Stomach (tissue), 4 donors: ENCODE measurements around the gene TYW3.

Experiments
- EP300 ChIP-seq: sonication (generic); formaldehyde crosslinking; IDR thresholded peaks from one replicate; pipeline ENCODE4 v1.6.1; 2017; ENCODE audit warnings: antibody characterized with exemption
- POLR2AphosphoS5 ChIP-seq, 3 donors: sonication (generic); formaldehyde crosslinking; IDR thresholded peaks; one replicate each; pipeline ENCODE4 v1.6.1; 2016; ENCODE audit warnings: antibody characterized with exemption in 3 of 3
- TF ChIP-seq, protein P1 (sequence below), 7 experiments: fragments of 450-650 bp in 4 of 7; fragments of 200-600 bp in 3 of 7; sonication (generic) in 3 of 7; IDR thresholded peaks; one replicate each; pipeline ENCODE4 v1.5.1; 2016 to 2019; ENCODE audit warnings: antibody characterized with exemption in 7 of 7, control low read depth in 2 of 7, mild to moderate bottlenecking in 1 of 7

DNA sequence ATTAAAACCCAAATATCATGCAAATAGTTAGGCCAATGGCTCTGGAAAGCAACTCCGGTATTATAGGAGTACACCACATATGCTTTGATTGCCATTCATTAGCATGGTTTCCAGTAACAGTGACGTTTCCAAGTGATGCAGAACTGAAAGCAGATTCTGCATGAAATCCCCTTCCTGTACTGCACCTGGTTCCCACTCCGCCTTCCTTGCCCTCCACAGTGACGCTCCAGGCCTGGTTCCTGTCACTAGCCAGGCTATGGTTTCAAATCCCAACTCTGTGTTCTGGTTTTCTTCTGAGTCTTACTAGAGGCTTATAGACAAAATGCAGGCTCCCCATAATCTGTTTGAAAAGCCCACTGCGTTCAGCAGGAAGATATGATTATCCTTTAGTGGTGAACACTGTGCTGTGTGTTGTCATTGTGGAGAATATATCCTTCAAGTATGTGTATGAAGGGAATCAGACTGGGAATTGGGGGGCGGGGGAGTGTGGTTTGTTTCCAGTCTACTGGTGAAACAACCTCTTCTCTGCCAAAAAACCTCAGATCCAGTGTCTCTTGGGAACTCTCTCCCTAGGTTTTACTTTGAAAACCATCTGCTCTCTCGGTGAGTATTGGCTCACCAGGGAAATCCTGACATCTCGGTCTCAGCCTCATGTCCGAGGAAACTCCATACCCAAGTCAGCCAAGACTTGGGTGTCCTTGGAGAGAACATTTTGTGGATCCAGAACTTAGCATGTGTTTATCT, 78.7 kb downstream of the TYW3 start:
- TF ChIP-seq, protein P1, sequence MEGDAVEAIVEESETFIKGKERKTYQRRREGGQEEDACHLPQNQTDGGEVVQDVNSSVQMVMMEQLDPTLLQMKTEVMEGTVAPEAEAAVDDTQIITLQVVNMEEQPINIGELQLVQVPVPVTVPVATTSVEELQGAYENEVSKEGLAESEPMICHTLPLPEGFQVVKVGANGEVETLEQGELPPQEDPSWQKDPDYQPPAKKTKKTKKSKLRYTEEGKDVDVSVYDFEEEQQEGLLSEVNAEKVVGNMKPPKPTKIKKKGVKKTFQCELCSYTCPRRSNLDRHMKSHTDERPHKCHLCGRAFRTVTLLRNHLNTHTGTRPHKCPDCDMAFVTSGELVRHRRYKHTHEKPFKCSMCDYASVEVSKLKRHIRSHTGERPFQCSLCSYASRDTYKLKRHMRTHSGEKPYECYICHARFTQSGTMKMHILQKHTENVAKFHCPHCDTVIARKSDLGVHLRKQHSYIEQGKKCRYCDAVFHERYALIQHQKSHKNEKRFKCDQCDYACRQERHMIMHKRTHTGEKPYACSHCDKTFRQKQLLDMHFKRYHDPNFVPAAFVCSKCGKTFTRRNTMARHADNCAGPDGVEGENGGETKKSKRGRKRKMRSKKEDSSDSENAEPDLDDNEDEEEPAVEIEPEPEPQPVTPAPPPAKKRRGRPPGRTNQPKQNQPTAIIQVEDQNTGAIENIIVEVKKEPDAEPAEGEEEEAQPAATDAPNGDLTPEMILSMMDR (IDR thresholded peaks at IDR 0.05), result no peak
- TF ChIP-seq EP300, result no peak
- TF ChIP-seq POLR2AphosphoS5 (IDR thresholded peaks at IDR 0.05), result no peak
